ACC112 (cell line): Measurements from ENCODE around the gene SRBD1.

Experiments used
- H2AFZ ChIP-seq: fragments of 200-600 bp; sonication (generic); one replicate; pipeline ENCODE4 v1.6.0; 2017; ENCODE audit warnings: antibody characterized with exemption, low read length; ENCODE audit not compliant: unreplicated experiment
- H3K27ac ChIP-seq: fragments of 200-600 bp; sonication (generic); 2 replicates; pipeline ENCODE4 v1.5.1; 2014; ENCODE audit warnings: low read depth, mild to moderate bottlenecking, antibody characterized with exemption, low read length, moderate library complexity
- H3K27me3 ChIP-seq: fragments of 200-600 bp; sonication (generic); 2 replicates; pipeline ENCODE4 v1.6.1; 2014; ENCODE audit warnings: mild to moderate bottlenecking, antibody characterized with exemption, low read length, moderate library complexity, mixed read lengths; ENCODE audit not compliant: insufficient read depth
- H3K36me3 ChIP-seq: fragments of 200-600 bp; sonication (generic); 2 replicates; pipeline ENCODE4 v1.6.1; 2016; ENCODE audit warnings: mild to moderate bottlenecking, antibody characterized with exemption, low read length, moderate library complexity, mixed read lengths; ENCODE audit not compliant: insufficient read depth
- H3K4me1 ChIP-seq: fragments of 200-600 bp; sonication (generic); one replicate; pipeline ENCODE4 v1.6.1; 2016; ENCODE audit warnings: low read length, mixed read lengths; ENCODE audit not compliant: insufficient read depth, unreplicated experiment, control insufficient read depth
- H3K4me3 ChIP-seq: fragments of 200-600 bp; sonication (generic); 2 replicates; pipeline ENCODE4 v1.5.1; 2014; ENCODE audit warnings: mild to moderate bottlenecking, low read depth, low read length
- H3K79me2 ChIP-seq: fragments of 200-600 bp; sonication (generic); one replicate; pipeline ENCODE4 v1.6.0; 2016; ENCODE audit warnings: low read length; ENCODE audit not compliant: control insufficient read depth, unreplicated experiment, insufficient read depth

The SRBD1 gene

GRCh38 chr2:45648636-45649035 is 37.6 kb upstream of the SRBD1 start:
- H2AFZ ChIP-seq: no peak overlapping the region
- H3K27ac ChIP-seq: no peak overlapping the region
- H3K79me2 ChIP-seq: peaks cover 19% of the 10 kb centered on the region
- no peak overlapping the region for H3K4me3 ChIP-seq
- no peaks in the 10 kb centered on the region for H3K27me3 ChIP-seq
- H3K4me1 ChIP-seq: peaks cover 11% of the 10 kb centered on the region
- H3K36me3 ChIP-seq: no peaks in the 10 kb centered on the region

GRCh38 chr2:45647986-45648520 is 37.0 kb upstream of the SRBD1 start:
- Histone ChIP-seq H3K36me3 (no peaks in the 10 kb centered on the region), H3K27me3 (no peaks in the 10 kb centered on the region), H3K4me3 (no peak overlapping the region), H2AFZ (no peak overlapping the region), H3K27ac (no peak overlapping the region), H3K4me1 (peaks cover 6% of the 10 kb centered on the region), H3K79me2 (peaks cover 14% of the 10 kb centered on the region)

GRCh38 chr2:45647356-45647755 is 36.3 kb upstream of the SRBD1 start:
- Histone ChIP-seq H3K27me3 (no peaks in the 10 kb centered on the region), H3K4me3 (no peak overlapping the region), H2AFZ (no peak overlapping the region), H3K27ac (no peak overlapping the region), H3K36me3 (no peaks in the 10 kb centered on the region), H3K4me1 (peaks cover 6% of the 10 kb centered on the region), H3K79me2 (peaks cover 8% of the 10 kb centered on the region)

GRCh38 chr2:45646289-45646688 is 35.2 kb upstream of the SRBD1 start:
- Histone ChIP-seq H3K27ac (no peak overlapping the region), H2AFZ (no peak overlapping the region), H3K27me3 (no peaks in the 10 kb centered on the region), H3K4me1 (peaks cover 6% of the 10 kb centered on the region), H3K79me2 (no peaks in the 10 kb centered on the region), H3K4me3 (no peak overlapping the region), H3K36me3 (no peaks in the 10 kb centered on the region)

- H3K4me3 ChIP-seq: peak overlapping the region; percentile 85
- H3K36me3 ChIP-seq: no peaks in the 10 kb centered on the region
- peaks cover 6% of the 10 kb centered on the region for H3K4me1 ChIP-seq
- H2AFZ ChIP-seq: peak overlapping the region; percentile 97
- no peak overlapping the region for H3K27ac ChIP-seq
- H3K27me3 ChIP-seq: no peaks in the 10 kb centered on the region
- no peaks in the 10 kb centered on the region for H3K79me2 ChIP-seq
These were observed 32.8 kb upstream of the SRBD1 start for GRCh38 chr2:45643543-45644542.

- no peaks in the 10 kb centered on the region for H3K27me3 ChIP-seq
- peak overlapping the region; percentile 97 for H2AFZ ChIP-seq
These were observed 32.0 kb upstream of the SRBD1 start for GRCh38 chr2:45643095-45643494.

GRCh38 chr2:45640576-45640975 is 29.5 kb upstream of the SRBD1 start:
- Histone ChIP-seq H3K27ac (no peak overlapping the region), H3K36me3 (no peaks in the 10 kb centered on the region), H3K27me3 (no peaks in the 10 kb centered on the region), H3K4me1 (peaks cover 8% of the 10 kb centered on the region), H3K79me2 (no peaks in the 10 kb centered on the region), H2AFZ (no peak overlapping the region), H3K4me3 (no peak overlapping the region)

More at GRCh38 chr2:45643095-45643494, 32.0 kb upstream of the SRBD1 start:
- peak overlapping the region; percentile 85 for H3K4me3 ChIP-seq
- no peaks in the 10 kb centered on the region for H3K4me1 ChIP-seq
- no peak overlapping the region for H3K27ac ChIP-seq
- no peaks in the 10 kb centered on the region for H3K79me2 ChIP-seq
- no peaks in the 10 kb centered on the region for H3K36me3 ChIP-seq

GRCh38 chr2:45637440-45637839 is 26.4 kb upstream of the SRBD1 start:
- no peak overlapping the region for H3K4me3 ChIP-seq
- no peaks in the 10 kb centered on the region for H3K36me3 ChIP-seq
- H3K27ac ChIP-seq: no peak overlapping the region
- no peak overlapping the region for H2AFZ ChIP-seq
- H3K27me3 ChIP-seq: no peaks in the 10 kb centered on the region
- no peaks in the 10 kb centered on the region for H3K79me2 ChIP-seq
- H3K4me1 ChIP-seq: peaks cover 8% of the 10 kb centered on the region

GRCh38 chr2:45636008-45636407 is 24.9 kb upstream of the SRBD1 start:
- Histone ChIP-seq H3K4me3 (no peak overlapping the region), H3K36me3 (no peaks in the 10 kb centered on the region), H3K4me1 (peaks cover 8% of the 10 kb centered on the region), H3K79me2 (no peaks in the 10 kb centered on the region), H3K27ac (no peak overlapping the region), H2AFZ (no peak overlapping the region), H3K27me3 (no peaks in the 10 kb centered on the region)

GRCh38 chr2:45634223-45634622 is 23.2 kb upstream of the SRBD1 start:
- H3K79me2 ChIP-seq: no peaks in the 10 kb centered on the region
- H3K27me3 ChIP-seq: no peaks in the 10 kb centered on the region
- H3K36me3 ChIP-seq: no peaks in the 10 kb centered on the region
- no peak overlapping the region for H2AFZ ChIP-seq
- no peak overlapping the region for H3K4me3 ChIP-seq
- H3K4me1 ChIP-seq: peaks cover 8% of the 10 kb centered on the region
- H3K27ac ChIP-seq: no peak overlapping the region

- Histone ChIP-seq H3K4me1 (no peaks in the 10 kb centered on the region), H2AFZ (no peak overlapping the region), H3K27ac (no peak overlapping the region), H3K4me3 (no peak overlapping the region), H3K79me2 (no peaks in the 10 kb centered on the region), H3K36me3 (no peaks in the 10 kb centered on the region), H3K27me3 (no peaks in the 10 kb centered on the region)
These were observed 20.9 kb upstream of the SRBD1 start for GRCh38 chr2:45631955-45632354.
